Measurements from ENCODE around the gene SEPTIN8. TPM values are rescaled to one million over a fixed set of nuclear protein-coding genes. Genes with fewer than 3 reads are reported as not detected.
A peak's percentile ranks its signal among the peaks of the same experiment; 100 is the strongest.
"Not testable (repeated sequence)": the region's sequence is repeated elsewhere in the genome, so short reads cannot be mapped to it uniquely, and the experiment has no call there.

SEPTIN8 gene
- total and polyA plus RNA-seq, 10 donors: 6.1 to 29.8 (median 17.9) TPM

DNA sequence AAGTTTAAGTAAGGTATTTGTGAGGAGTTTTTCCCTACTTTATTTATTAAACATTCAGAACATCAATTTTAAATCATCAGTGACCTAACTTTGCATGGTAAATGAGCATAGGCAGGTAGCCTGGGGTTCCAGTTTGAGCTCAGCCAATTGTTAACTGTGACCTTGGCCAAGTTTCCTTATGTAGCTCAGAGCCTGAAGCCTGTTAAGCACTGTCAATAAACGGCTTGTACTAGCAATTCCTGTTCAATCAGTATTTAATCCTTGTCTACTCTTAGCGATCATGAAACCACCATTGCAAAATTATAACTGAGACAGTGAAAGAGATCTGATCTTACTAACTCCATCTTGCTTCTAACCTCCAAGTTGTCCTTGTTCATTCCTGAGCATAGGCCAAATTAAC lies 31.4 kb upstream of the SEPTIN8 start:
- intact Hi-C loops (cut with DNase I; ENCODE audit: low total_unique reads): no loop called here

DNA sequence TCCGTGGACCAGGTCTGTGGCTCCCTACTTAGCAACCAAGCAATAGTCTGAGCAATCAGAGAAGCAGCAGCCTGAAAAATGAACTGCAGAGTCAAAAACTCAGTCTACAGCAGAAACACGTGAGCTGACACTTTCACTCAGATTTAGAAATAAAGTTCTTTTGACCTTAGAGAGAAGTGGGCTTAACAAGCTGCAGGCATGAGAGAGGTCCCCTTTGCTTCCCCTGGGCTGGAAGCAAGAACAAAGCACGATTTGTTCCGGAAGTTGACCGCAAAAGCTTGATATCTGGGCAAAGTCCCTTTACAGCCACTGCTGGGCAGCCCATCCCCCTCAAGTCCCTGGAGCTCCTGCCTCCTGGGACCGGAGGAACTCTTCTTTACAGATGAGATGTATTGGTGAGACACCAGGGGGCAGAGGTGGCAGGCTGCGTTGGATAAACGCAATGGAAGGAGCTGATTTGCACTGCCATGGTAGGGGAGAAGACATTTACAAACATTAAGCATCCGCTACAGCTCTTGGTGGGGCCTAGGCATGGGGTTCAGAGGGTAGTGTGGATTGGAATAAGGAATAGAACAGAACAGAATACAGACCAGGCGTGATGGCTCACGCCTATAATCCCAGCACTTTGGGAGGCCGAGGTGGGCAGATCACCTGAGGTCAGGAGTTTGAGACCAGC lies 30.3 kb upstream of the SEPTIN8 start:
- WGBS, 5 donors: 54 to 63% (median 59%) methylated on average over 12 of the region's 12 CpGs
- DNase-seq: peak; percentile 45
- intact Hi-C loops (cut with DNase I; ENCODE audit: low total_unique reads): no loop called here
- peaks cover 0 to 53% (median 29%) of the 10 kb centered on the region in 7 donors for H3K27me3 ChIP-seq (replicated peaks in 1 of 7)
- no peaks in the 10 kb centered on the region for H3K36me3 ChIP-seq
- peaks cover 0 to 4% (median 2%) of the 10 kb centered on the region in 6 donors for H3K4me1 ChIP-seq
- H3K27ac ChIP-seq: no peak overlapping the region
- TF ChIP-seq POLR2A (IDR thresholded peaks at IDR 0.05) (no peak), POLR2AphosphoS5 (IDR thresholded peaks at IDR 0.05) (no peak)
- TF ChIP-seq, protein P1, sequence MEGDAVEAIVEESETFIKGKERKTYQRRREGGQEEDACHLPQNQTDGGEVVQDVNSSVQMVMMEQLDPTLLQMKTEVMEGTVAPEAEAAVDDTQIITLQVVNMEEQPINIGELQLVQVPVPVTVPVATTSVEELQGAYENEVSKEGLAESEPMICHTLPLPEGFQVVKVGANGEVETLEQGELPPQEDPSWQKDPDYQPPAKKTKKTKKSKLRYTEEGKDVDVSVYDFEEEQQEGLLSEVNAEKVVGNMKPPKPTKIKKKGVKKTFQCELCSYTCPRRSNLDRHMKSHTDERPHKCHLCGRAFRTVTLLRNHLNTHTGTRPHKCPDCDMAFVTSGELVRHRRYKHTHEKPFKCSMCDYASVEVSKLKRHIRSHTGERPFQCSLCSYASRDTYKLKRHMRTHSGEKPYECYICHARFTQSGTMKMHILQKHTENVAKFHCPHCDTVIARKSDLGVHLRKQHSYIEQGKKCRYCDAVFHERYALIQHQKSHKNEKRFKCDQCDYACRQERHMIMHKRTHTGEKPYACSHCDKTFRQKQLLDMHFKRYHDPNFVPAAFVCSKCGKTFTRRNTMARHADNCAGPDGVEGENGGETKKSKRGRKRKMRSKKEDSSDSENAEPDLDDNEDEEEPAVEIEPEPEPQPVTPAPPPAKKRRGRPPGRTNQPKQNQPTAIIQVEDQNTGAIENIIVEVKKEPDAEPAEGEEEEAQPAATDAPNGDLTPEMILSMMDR (IDR thresholded peaks at IDR 0.05 in 8 of 11, conservative IDR thresholded peaks at IDR 0.05 in 3 of 11): no peak
- H3K4me3 ChIP-seq: no peak overlapping the region
- H3K9me3 ChIP-seq: no peaks in the 10 kb centered on the region

More for the DNA sequence above, 31.4 kb upstream of the SEPTIN8 start:
- H3K4me1 ChIP-seq: peaks cover 4 to 13% (median 12%) of the 10 kb centered on the region in 6 donors
- DNase-seq: no peak
- peaks cover 0 to 57% (median 35%) of the 10 kb centered on the region in 7 donors for H3K27me3 ChIP-seq (replicated peaks in 1 of 7)
- no peak overlapping the region for H3K4me3 ChIP-seq
- H3K27ac ChIP-seq: no peak overlapping the region
- TF ChIP-seq POLR2AphosphoS5 (IDR thresholded peaks at IDR 0.05) (no peak), POLR2A (IDR thresholded peaks at IDR 0.05) (no peak)
- TF ChIP-seq, protein P1 (IDR thresholded peaks at IDR 0.05 in 8 of 11, conservative IDR thresholded peaks at IDR 0.05 in 3 of 11): no peak
- H3K9me3 ChIP-seq: no peaks in the 10 kb centered on the region
- H3K36me3 ChIP-seq: no peaks in the 10 kb centered on the region
- WGBS, 5 donors: 60 to 73% (median 64%) methylated on average over 2 of the region's 2 CpGs

DNA sequence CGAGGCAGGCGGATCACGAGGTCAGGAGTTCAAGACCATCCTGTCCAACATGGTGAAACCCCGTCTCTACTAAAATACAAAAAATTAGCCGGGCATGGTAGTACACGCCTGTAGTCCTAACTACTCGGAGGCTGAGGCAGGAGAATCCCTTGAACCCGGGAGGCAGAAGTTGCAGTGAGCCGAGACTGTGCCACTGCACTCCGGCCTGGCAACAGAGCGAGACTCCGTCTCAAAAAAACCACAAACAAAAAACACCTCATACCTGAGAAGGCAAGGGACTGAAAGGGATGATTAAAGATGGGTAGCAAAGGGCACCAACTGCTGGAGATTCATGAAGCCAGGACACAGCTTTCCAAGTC lies 29.7 kb upstream of the SEPTIN8 start:
- WGBS, 5 donors: 91 to 97% (median 95%) methylated on average over 12 of the region's 12 CpGs
- H3K9me3 ChIP-seq; intact Hi-C loops (cut with DNase I; ENCODE audit: low total_unique reads); H3K4me3 ChIP-seq; H3K36me3 ChIP-seq; H3K4me1 ChIP-seq; H3K27ac ChIP-seq: not testable (repeated sequence)
- peak; percentile 6 for DNase-seq
- peaks cover 0 to 53% (median 29%) of the 10 kb centered on the region in 7 donors for H3K27me3 ChIP-seq (replicated peaks in 1 of 7)

DNA sequence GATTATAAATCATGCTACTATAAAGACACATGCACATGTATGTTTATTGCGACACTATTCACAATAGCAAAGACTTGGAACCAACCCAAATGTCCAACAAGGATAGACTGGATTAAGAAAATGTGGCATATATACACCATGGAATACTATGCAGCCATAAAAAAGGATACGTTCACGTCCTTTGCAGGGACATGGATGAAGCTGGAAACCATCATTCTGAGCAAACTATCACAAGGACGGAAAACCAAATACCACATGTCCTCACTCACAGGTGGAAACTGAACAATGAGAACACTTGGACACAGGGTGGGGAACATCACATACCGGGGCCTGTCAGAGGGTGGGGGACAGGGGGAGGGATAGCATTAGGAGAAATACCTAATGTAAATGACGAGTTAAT lies 28.8 kb upstream of the SEPTIN8 start:
- H3K4me3 ChIP-seq; H3K4me1 ChIP-seq; H3K27ac ChIP-seq; intact Hi-C loops (cut with DNase I; ENCODE audit: low total_unique reads); H3K36me3 ChIP-seq; H3K9me3 ChIP-seq: not testable (repeated sequence)
- peak; percentile 1 for DNase-seq
- H3K27me3 ChIP-seq (replicated peaks in 1 of 7): peaks cover 0 to 53% (median 20%) of the 10 kb centered on the region in 7 donors
- 80 to 99% (median 90%) methylated on average over 6 of the region's 6 CpGs for WGBS, 5 donors

DNA sequence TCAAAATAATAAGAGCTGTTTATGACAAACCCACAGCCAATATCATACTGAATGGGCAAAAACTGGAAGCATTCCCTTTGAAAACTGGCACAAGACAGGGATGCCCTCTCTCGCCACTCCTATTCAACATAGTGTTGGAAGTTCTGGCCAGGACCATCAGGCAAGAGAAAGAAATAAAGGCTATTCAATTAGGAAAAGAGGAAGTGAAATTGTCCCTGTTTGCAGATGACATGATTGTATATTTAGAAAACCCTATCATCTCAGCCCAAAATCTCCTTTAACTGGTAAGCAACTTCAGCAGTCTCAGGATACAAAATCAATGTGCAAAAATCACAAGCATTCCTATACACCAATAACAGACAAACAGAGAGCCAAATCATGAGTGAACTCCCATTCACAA lies 27.2 kb upstream of the SEPTIN8 start:
- H3K9me3 ChIP-seq; intact Hi-C loops (cut with DNase I; ENCODE audit: low total_unique reads); DNase-seq; H3K4me1 ChIP-seq; H3K27ac ChIP-seq; H3K4me3 ChIP-seq; H3K36me3 ChIP-seq: not testable (repeated sequence)
- 83 to 100% (median 87%) methylated on average over 1 of the region's 1 CpG for WGBS, 5 donors
- H3K27me3 ChIP-seq (replicated peaks in 1 of 7): peaks cover 0 to 42% (median 8%) of the 10 kb centered on the region in 7 donors

DNA sequence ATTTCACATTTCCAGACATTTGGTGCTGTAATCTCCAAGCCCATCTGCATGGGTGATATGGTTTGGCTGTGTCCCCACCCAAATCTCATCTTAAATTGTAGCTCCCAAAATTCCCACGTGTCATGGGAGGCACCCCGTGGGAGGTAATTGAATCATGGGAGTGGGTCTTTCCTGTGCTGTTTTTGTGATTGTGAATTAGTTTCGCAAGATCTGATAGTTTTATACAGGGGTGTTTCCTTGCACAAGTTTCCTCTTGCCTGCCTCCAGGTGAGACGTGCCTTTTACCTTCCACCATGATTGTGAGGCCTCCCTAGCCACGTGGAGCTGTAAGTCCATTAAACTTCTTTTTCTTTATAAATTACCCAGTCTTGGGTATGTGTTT lies 25.6 kb upstream of the SEPTIN8 start:
- H3K36me3 ChIP-seq; DNase-seq; H3K4me3 ChIP-seq; intact Hi-C loops (cut with DNase I; ENCODE audit: low total_unique reads); H3K27ac ChIP-seq; H3K9me3 ChIP-seq; H3K4me1 ChIP-seq: not testable (repeated sequence)
- peaks cover 0 to 43% (median 6%) of the 10 kb centered on the region in 7 donors for H3K27me3 ChIP-seq (replicated peaks in 1 of 7)
- 68 to 83% (median 75%) methylated on average over 5 of the region's 5 CpGs for WGBS, 5 donors
